ENCODE measurements around the gene GEMIN4.

GRCh38 chr17:705011-705410 lies 47.1 kb downstream of the GEMIN4 start:
- TF ChIP-seq CTCF (IDR thresholded peaks at IDR 0.05) (no peak), POLR2A (IDR thresholded peaks at IDR 0.05) (no peak)

All from Peyer's patch (tissue), 4 donors.